Measurements from ENCODE around the gene CLIC1. TPM values are rescaled to one million over a fixed set of nuclear protein-coding genes. Genes with fewer than 3 reads are reported as not detected.

Gene CLIC1
- total RNA-seq, 1 experiment from 2014 or later: 374 TPM

- H3K4me3 Mint-ChIP-seq (ENCODE audit: unreplicated experiment): no peak within 1 kb of the TSS
- DNase-seq: no peak
- TF ChIP-seq CTCF (IDR thresholded peaks at IDR 0.05; ENCODE audit: insufficient read depth in 1 of 2, low read depth in 1 of 2, low read length in 1 of 2, severe bottlenecking in 1 of 2, unreplicated experiment in 1 of 2): no peak
- no peaks in the 10 kb centered on the region for H3K27me3 ChIP-seq (replicated peaks; ENCODE audit: control insufficient read depth, insufficient read depth, low read length)
- no peaks in the 10 kb centered on the region for H3K9me3 Mint-ChIP-seq (ENCODE audit: unreplicated experiment)
- H3K4me1 ChIP-seq: peaks cover 38% of the 10 kb centered on the region
- ChIA-PET CTCF (no interaction called here), POLR2A (no interaction called here)
- H3K36me3 ChIP-seq (ENCODE audit: control insufficient read depth, insufficient read depth, low read length): no peaks in the 10 kb centered on the region
- intact Hi-C loops (cut with micrococcal nuclease; ENCODE audit: unreplicated experiment): no loop called here
- H3K9me3 ChIP-seq: no peaks in the 10 kb centered on the region
- no peaks in the 10 kb centered on the region for H3K27me3 Mint-ChIP-seq (ENCODE audit: insufficient read depth, unreplicated experiment)
- H3K4me3 ChIP-seq (ENCODE audit: low read depth, low read length): no peak within 1 kb of the TSS
- peaks cover 8% of the 10 kb centered on the region for H3K36me3 Mint-ChIP-seq (ENCODE audit: insufficient read depth, unreplicated experiment)
- BruUV-seq (replicated peaks): no TSS peak
- peak within 1 kb of the TSS; percentile 69 for H3K27ac Mint-ChIP-seq (ENCODE audit: unreplicated experiment)
- H3K4me1 Mint-ChIP-seq (ENCODE audit: low read depth, unreplicated experiment): peaks cover 41% of the 10 kb centered on the region
Observed at GRCh38 chr6:31721351-31722020, 14.8 kb downstream of the CLIC1 start, which contains the start of gene LY6G6C. LY6G6C (minus strand) TSS chr6:31721746; CDS start chr6:31721679, 67 bp downstream.

- Histone ChIP-seq H3K4me3 (ENCODE audit: low read depth, low read length) (no peak overlapping the region), H3K9me3 (no peaks in the 10 kb centered on the region), H3K27me3 (replicated peaks; ENCODE audit: control insufficient read depth, insufficient read depth, low read length) (no peaks in the 10 kb centered on the region), H3K36me3 (ENCODE audit: control insufficient read depth, insufficient read depth, low read length) (no peaks in the 10 kb centered on the region), H3K4me1 (peaks cover 39% of the 10 kb centered on the region)
- H3K4me1 Mint-ChIP-seq (ENCODE audit: low read depth, unreplicated experiment): peaks cover 41% of the 10 kb centered on the region
- intact Hi-C loops (cut with micrococcal nuclease; ENCODE audit: unreplicated experiment): no loop called here
- no peak for TF ChIP-seq CTCF (IDR thresholded peaks at IDR 0.05; ENCODE audit: insufficient read depth in 1 of 2, low read depth in 1 of 2, low read length in 1 of 2, severe bottlenecking in 1 of 2, unreplicated experiment in 1 of 2)
- no TSS peak for BruUV-seq (replicated peaks)
- POLR2A ChIA-PET: interaction anchor here (0.6 kb wide), 1 partner anchor 131 kb away, joined by 5 read pairs; no protein-coding TSS in a partner anchor
- H3K36me3 Mint-ChIP-seq (ENCODE audit: insufficient read depth, unreplicated experiment): no peaks in the 10 kb centered on the region
- peak; percentile 40 to 48 for DNase-seq
- CTCF ChIA-PET: no interaction called here
- H3K4me3 Mint-ChIP-seq (ENCODE audit: unreplicated experiment): no peak overlapping the region
- peak overlapping the region; percentile 38 for H3K27ac Mint-ChIP-seq (ENCODE audit: unreplicated experiment)
- no peaks in the 10 kb centered on the region for H3K27me3 Mint-ChIP-seq (ENCODE audit: insufficient read depth, unreplicated experiment)
- H3K9me3 Mint-ChIP-seq (ENCODE audit: unreplicated experiment): no peaks in the 10 kb centered on the region
Observed at GRCh38 chr6:31720196-31720770, 16.0 kb downstream of the CLIC1 start.

GRCh38 chr6:31719001-31719400 lies 17.3 kb downstream of the CLIC1 start:
- intact Hi-C loops (cut with micrococcal nuclease; ENCODE audit: unreplicated experiment): no loop called here
- peaks cover 47% of the 10 kb centered on the region for H3K4me1 Mint-ChIP-seq (ENCODE audit: low read depth, unreplicated experiment)
- no peak for TF ChIP-seq CTCF (IDR thresholded peaks at IDR 0.05; ENCODE audit: insufficient read depth in 1 of 2, low read depth in 1 of 2, low read length in 1 of 2, severe bottlenecking in 1 of 2, unreplicated experiment in 1 of 2)
- no peaks in the 10 kb centered on the region for H3K9me3 Mint-ChIP-seq (ENCODE audit: unreplicated experiment)
- ChIA-PET POLR2A (interaction anchor here (0.5 kb wide), 1 partner anchor 16 kb away, joined by 3 read pairs; the partner anchor contains the start of gene ABHD16A), CTCF (no interaction called here)
- no peak overlapping the region for H3K4me3 Mint-ChIP-seq (ENCODE audit: unreplicated experiment)
- peak overlapping the region; percentile 69 for H3K27ac Mint-ChIP-seq (ENCODE audit: unreplicated experiment)
- BruUV-seq (replicated peaks): no TSS peak
- Histone ChIP-seq H3K4me1 (peaks cover 52% of the 10 kb centered on the region), H3K9me3 (no peaks in the 10 kb centered on the region), H3K4me3 (ENCODE audit: low read depth, low read length) (no peak overlapping the region), H3K36me3 (ENCODE audit: control insufficient read depth, insufficient read depth, low read length) (no peaks in the 10 kb centered on the region), H3K27me3 (replicated peaks; ENCODE audit: control insufficient read depth, insufficient read depth, low read length) (no peaks in the 10 kb centered on the region)
- no peaks in the 10 kb centered on the region for H3K27me3 Mint-ChIP-seq (ENCODE audit: insufficient read depth, unreplicated experiment)
- peaks cover 4% of the 10 kb centered on the region for H3K36me3 Mint-ChIP-seq (ENCODE audit: insufficient read depth, unreplicated experiment)
- no peak for DNase-seq
